Measurements from ENCODE around the gene SPI1.

The SPI1 gene

GRCh38 chr11:47378010-47378835 lies at the start of gene SPI1:
SPI1 (minus strand) TSS chr11:47378547; CDS start chr11:47378353, 194 bp downstream.
- DNase-seq (ENCODE audit: low spot score), result peak; percentile 10

DNA sequence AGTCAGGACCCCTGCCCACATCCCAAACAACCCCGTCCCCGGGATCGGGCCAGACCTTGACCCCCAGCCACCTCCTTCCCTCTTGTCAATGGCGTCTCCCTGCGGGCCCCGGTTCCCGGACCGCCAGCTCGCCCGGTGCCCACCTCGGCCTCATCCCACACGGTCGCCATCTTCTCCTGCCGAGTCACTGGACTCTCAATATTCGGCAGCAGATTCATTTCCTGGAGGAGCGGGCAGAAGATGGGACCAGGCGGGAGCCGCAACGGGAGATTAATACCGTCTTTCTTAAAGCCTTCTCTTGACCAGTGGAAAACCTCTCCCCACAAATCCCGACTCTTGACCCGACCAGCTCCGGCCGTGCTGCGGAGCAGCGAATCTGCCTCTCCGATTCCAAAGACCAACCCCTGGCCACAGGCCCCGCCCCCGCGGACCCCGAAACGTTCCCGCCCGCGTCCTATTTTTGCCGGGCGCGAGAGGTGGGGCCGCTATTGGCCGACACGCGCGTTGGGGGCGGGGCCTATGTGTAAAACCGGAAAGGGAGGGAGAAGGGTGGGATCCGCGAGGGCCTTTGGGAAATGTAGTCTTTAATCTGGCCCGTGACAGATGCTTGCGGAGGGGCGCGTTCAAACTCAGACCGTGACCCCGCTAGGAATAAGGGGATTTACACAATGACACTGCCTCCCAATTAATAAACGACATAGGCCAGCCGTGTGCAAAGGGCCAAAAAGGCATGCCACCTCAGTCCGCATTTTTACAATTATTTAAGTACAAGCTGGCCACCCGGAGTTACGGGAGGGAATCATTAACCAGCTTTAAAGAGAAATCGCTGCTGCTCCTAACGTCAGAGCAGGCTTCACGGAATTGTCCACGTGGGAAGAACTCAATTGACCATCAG lies 48.0 kb upstream of the SPI1 start, which contains the start of gene PSMC3:
Gene PSMC3 (minus strand): TSS at position 378 of the 895 bp plus-strand sequence. CDS start 160 bp downstream, at position 218.
- peak; percentile 98 for DNase-seq (ENCODE audit: low spot score)

GRCh38 chr11:47425611-47426010 lies 47.3 kb upstream of the SPI1 start:
- DNase-seq (ENCODE audit: low spot score), result no peak

DNA sequence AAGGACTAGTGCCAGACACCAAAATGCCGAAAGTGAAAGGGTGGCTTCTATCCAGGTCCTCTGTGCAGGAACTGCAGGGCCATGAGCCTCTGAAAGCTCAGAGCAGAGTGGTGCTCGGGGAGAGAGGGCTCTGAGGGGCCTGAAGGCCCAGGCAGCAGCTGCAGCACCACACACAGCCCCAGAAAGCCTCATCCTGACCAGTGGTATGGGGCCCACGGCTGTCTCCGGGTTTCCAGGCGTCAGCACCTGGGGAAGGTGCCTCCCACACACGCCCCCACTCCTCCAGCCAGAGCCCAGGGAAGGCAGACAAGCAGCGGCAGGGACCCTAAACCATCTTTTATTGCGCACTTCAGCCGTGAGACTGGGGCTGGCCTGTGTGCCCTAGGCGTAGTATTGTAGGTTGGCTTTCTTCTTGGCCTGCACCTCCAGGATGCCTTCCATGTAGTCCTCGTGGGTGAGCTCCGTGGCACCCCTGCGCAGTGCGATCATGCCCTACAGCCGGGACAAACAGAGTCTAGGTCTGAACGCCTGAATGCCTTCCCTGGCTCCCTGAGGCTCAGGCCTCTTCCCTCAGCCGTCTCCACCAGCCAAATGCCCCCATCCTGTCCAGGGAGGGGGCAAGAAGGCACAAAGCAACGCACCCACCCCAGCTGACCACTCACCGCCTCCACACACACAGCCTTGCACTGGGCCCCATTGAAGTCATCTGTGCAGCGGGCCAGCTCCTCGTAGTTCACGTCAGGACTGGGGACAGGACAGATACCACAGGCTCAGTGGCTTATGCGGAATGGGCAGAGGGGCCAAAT lies 40.3 kb upstream of the SPI1 start:
- DNase-seq (ENCODE audit: low spot score), result no peak

GRCh38 chr11:47417712-47418111 lies 39.4 kb upstream of the SPI1 start:
- no peak for DNase-seq (ENCODE audit: low spot score)

GRCh38 chr11:47415949-47416472 lies 37.7 kb upstream of the SPI1 start:
- DNase-seq (ENCODE audit: low spot score), result no peak

DNA sequence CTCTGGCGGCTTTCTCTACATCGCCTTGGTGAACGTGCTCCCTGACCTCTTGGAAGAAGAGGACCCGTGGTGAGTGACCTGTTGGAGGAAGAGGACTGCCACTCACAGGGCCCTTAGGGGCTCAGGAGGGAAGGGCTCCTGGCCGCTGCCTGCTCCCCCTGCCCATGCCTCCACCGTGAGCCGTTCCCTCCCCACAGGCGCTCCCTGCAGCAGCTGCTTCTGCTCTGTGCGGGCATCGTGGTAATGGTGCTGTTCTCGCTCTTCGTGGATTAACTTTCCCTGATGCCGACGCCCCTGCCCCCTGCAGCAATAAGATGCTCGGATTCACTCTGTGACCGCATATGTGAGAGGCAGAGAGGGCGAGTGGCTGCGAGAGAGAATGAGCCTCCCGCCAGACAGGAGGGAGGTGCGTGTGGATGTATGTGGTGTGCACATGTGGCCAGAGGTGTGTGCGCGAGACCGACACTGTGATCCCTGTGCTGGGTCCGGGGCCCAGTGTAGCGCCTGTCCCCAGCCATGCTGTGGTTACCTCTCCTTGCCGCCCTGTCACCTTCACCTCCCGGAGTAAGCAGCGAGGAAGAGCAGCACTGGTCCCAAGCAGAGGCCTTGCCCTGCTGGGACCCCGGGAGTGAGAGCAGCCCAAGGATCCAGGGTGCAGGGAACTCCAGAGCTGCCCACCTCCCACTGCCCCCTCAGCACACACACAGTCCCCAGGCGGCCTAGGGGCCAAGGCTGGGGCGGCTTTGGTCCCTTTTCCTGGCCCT lies 36.9 kb upstream of the SPI1 start:
- DNase-seq (ENCODE audit: low spot score), result no peak

- DNase-seq (ENCODE audit: low spot score), result no peak
Measured at GRCh38 chr11:47414685-47415070, 36.3 kb upstream of the SPI1 start.

DNA sequence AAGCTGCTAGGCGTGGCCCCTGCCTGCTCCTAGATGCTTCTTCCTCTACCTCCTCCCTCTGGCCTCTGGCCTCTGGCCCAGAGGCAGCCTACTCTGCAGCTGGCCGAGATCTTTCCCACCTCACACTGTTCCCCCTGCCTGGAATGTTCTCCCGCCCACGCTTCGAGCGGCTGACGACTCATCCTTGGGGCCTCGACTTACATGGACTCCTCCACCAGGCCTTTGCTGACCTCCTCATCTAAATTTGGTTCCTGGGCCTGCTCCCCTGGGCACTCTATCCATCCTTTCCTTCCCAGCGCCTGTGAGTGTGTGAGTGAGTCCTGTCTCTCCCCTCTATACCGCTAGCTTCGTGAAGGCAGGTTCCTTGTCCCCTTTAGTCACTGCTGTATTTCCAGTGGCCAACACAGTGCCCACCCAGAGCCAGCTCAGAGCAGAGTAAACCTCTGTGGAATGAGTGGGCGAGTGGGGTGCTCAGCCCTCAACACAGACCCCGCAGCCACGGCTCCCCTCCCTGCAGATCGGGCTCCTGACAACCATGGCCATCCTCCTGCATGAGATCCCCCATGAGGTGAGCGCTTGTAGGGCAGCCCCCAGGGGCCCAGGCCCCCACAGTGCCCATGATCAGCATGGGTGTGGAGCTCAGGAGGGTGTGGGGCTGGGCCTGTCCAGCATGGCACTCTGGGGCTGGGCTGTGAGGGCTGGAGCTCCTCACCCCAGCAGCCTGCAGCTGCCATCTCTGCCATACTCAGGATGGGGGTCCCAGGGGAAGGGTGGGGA lies 35.7 kb upstream of the SPI1 start:
- no peak for DNase-seq (ENCODE audit: low spot score)

- no peak for DNase-seq (ENCODE audit: low spot score)
Measured at GRCh38 chr11:47413351-47413750, 35.0 kb upstream of the SPI1 start.

DNA sequence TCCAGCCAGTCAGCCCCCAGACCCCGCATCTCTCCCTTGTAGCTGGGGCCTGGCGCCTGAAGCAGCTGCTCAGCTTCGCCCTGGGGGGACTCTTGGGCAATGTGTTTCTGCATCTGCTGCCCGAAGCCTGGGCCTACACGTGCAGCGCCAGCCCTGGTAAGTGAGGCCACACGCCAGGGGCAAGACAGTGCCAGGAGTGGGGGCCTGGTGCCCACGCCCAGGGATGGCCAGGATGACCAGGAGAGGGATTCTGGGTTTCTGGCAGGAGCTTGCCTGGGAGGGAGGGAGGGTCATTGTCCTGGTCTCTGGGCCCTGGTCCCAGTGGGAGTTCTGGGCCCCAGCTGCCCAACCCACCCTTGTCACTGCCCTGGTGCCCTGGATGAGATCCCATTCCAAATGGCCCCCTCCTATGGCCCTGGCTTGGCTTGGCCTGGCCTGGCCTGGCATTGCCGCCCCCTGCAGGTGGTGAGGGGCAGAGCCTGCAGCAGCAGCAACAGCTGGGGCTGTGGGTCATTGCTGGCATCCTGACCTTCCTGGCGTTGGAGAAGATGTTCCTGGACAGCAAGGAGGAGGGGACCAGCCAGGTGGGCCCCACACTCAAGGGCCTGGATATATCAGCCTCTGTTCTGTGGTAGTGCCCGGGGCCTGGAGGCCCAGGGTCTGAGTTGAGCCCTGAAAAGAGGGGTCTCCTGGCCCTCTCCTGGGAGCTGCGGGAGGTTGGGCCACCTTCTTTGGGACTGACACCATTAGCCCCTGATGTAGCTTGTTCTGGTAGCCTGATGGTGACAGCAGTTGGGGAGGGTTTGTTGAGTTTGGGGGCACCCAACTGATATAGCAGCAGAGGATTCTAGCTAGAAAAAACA lies 33.8 kb upstream of the SPI1 start:
- DNase-seq (ENCODE audit: low spot score), result peak; percentile 48

DNA sequence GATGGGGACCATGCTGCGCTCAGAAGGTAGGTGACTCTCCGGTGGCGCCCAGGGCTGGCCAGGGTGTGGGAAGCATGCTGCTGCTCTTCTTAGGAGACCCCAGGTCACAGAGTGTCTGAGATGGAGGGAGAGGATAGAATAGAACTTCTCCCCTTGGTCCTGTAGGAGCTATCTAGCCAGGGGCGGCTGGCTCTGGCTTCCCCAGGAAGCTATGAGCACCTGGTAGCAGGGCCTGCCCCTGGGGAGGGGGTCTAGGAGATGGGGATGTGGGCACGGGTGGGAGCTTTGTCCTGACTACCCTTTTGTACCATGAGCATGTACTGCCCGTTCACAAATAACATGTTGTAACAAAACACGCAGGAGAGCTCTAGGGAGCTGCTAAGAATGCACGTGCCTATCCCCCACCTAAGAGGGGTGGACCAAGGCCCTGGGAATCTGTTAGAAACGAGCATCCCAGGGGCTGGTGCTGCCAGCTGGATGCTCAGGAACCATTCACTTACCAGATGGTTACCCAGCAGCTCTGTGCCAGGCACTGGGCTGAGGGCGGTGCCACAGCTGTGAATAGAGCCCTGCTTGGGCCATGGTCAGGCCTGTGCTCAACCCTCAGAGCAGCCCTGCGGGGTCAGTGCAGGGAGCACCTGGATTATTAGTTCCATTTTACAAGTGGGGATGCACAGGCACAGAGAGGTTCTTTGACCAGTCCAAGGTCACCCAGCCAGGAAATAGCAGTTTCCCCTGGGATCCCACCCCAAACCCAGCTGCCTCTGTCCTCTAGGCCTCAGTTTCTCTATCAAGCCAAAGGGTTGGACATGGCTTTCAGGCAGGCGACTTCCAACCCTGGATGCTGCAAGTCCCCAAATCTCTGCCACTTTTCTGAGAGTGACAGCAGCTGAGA lies 32.3 kb upstream of the SPI1 start:
- no peak for DNase-seq (ENCODE audit: low spot score)

DNA sequence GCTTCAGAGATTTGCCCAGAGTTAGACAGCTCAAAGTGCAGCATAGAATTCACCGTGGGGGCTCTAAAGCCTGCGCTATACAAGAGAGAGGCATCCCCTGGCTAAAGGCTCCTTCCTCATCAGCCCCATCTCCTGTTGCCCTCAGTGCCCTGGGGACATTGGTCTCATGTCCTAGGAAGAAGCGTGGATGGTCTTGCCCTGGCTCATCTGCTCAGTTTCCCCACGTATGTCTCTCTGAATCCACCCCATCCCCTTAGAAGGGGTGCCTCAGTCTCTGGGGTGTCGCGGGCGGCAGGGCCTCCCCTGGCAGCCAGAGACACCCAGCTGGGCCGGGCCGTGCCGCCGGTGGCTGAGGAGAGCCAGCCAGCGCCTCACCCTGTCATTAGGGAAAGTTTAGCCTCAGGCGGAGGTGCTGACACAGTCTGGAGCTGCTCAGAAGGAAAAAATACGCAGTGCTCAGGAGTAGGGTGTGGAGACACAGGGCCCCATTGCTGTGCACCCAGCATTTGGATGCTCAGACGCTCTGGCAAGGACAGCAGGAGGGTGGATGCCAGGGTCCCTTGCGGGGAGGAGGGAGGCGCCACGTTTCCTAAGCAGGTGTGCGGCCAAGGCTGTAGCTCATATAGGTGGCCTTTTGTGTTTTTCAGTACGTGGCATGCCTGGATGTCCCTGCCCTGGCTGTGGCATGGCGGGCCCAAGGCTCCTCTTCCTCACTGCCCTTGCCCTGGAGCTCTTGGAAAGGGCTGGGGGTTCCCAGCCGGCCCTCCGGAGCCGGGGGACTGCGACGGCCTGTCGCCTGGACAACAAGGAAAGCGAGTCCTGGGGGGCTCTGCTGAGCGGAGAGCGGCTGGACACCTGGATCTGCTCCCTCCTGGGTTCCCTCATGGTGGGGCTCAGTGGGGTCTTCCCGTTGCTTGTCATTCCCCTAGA lies 31.4 kb upstream of the SPI1 start:
- DNase-seq (ENCODE audit: low spot score), result no peak

DNA sequence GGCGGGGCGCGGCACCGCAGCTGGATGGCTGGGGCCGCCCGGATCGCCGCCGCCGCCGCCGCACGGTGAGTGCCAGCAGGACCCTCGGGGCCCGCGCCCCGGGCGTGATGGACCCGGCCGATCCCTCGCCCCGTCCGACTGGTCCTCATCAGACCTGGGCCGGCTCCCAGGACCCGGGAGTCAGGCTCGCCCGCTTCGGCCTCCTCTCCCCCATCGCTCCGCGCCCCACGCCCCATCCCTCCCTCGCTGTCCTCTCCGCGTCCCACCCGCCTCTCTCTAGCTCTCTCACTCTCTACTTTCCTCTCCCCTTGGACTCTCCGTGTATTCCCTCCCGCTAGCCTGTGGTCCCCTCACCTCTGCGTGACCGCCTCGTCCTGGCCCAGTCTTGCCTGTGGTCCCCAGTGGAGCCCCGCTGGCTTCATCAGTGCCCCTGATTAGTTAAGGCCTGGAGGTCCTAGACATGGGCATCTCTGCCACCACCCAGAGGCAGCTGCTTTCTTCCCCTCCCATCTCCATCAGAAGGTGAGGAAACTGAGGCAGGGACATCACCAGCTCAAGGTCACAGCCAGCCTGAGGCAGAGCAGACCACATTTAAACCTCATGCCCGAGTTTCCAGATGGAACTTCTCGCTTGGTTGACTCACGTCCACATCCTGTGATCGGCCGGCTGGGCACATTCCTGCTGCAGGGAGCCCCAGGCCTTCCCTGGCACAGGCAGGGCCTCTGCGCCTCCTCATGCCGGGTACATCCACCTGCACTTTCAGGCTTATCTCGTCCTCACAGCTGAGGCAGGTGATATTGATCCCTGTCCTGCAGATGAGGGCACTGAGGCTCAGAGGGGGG lies 30.5 kb upstream of the SPI1 start:
- DNase-seq (ENCODE audit: low spot score), result no peak

DNA sequence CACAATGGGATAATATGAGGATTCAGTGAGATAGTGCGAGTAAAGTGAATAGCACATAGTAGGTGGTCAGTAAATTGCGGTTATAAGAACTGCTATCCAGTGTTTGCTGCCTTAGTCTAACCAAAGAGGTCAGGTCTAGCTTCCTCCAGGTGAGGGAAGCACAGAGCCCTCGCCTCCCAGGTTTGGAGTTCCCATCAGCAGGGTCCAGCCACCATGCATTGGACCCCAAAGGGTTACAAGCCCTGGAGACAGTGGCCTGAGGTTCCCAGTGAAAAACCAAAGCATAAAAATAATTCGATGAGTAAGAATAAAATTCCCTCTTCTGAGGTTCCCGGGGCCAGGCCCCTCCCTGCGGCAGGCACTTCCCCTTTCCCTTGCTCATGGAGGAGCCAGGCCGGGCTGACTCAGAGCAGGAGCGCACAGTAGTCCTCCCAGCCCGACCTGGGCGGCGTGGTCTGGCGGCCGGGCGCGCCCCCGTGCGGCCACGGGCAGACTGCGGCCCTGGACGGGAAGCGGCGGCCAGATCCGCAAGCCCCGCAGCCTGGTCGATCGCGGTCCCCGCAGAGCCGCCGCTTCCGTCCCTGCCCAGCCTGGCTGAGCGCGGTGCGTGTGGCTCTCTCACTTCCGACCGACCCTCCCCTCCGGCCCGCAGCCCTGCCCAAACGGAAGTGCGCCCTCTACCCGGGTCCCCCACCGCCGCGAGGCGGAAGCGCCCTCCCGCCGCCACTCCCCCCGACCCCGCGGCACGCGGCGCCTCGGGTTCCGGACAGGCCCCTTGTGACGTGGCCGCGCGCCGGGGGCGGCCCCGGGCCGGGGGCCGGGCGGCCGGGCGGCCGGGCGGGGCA lies 29.6 kb upstream of the SPI1 start, which contains the start of gene SLC39A13:
Gene SLC39A13 (plus strand): TSS at position 845 of the 845 bp plus-strand sequence. CDS start 1,505 bp downstream, outside the sequence.
- DNase-seq (ENCODE audit: low spot score), result peak; percentile 92

Measured in CD4-positive, alpha-beta T cell treated with Interleukin-15 for 4 hours (primary cell).